ENCODE data around the gene UTP14C. TPM values are rescaled to one million over a fixed set of nuclear protein-coding genes. Genes with fewer than 3 reads are reported as not detected.

UTP14C gene
- total and polyA plus RNA-seq, 2 of the 13 experiments (the other 11 are each of a cell fraction or from before 2014, with no cell fraction given): 8.8 to 12.2 TPM

GRCh38 chr13:52011632-52012511 lies 12.6 kb upstream of the UTP14C start, which contains the start of gene ALG11 (continued):
- TF ChIP-seq ZEB1 (IDR thresholded peaks at IDR 0.05; ENCODE audit: insufficient replicate concordance, low read depth) (peak; percentile 74), FOXO1 (CRISPR knock-in tag; IDR thresholded peaks at IDR 0.05) (peak; percentile 69), TCF7 (IDR thresholded peaks at IDR 0.05; ENCODE audit: low read depth) (no peak), ZMYM2 (CRISPR knock-in tag; IDR thresholded peaks at IDR 0.05) (peak; percentile 92), ZNF333 (CRISPR knock-in tag; IDR thresholded peaks at IDR 0.05; ENCODE audit: borderline replicate concordance) (0 out of 2 replicates have a peak, but pooled peaks have one; percentile 52), GTF3A (CRISPR knock-in tag; conservative IDR thresholded peaks at IDR 0.05) (no peak; the same call in none of the 2 replicates), ZBTB42 (CRISPR knock-in tag; IDR thresholded peaks at IDR 0.05) (peak; percentile 84; the same call in 1 of the 2 replicates), SP140L (CRISPR knock-in tag; IDR thresholded peaks at IDR 0.05; ENCODE audit: borderline replicate concordance) (no peak), NFE2 (CRISPR knock-in tag; IDR thresholded peaks at IDR 0.05) (no peak), NCOR1 (IDR thresholded peaks at IDR 0.05; ENCODE audit: borderline replicate concordance, low read length) (peak; percentile 95), ZNF629 (CRISPR knock-in tag; conservative IDR thresholded peaks at IDR 0.05) (peak; percentile 67; the same call in 1 of the 2 replicates)
- TF ChIP-seq, protein P1, sequence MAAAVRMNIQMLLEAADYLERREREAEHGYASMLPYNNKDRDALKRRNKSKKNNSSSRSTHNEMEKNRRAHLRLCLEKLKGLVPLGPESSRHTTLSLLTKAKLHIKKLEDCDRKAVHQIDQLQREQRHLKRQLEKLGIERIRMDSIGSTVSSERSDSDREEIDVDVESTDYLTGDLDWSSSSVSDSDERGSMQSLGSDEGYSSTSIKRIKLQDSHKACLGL (CRISPR knock-in tag; IDR thresholded peaks at IDR 0.05): peak; percentile 85; the same call in 1 of the 2 replicates
- TF ChIP-seq, protein P2, sequence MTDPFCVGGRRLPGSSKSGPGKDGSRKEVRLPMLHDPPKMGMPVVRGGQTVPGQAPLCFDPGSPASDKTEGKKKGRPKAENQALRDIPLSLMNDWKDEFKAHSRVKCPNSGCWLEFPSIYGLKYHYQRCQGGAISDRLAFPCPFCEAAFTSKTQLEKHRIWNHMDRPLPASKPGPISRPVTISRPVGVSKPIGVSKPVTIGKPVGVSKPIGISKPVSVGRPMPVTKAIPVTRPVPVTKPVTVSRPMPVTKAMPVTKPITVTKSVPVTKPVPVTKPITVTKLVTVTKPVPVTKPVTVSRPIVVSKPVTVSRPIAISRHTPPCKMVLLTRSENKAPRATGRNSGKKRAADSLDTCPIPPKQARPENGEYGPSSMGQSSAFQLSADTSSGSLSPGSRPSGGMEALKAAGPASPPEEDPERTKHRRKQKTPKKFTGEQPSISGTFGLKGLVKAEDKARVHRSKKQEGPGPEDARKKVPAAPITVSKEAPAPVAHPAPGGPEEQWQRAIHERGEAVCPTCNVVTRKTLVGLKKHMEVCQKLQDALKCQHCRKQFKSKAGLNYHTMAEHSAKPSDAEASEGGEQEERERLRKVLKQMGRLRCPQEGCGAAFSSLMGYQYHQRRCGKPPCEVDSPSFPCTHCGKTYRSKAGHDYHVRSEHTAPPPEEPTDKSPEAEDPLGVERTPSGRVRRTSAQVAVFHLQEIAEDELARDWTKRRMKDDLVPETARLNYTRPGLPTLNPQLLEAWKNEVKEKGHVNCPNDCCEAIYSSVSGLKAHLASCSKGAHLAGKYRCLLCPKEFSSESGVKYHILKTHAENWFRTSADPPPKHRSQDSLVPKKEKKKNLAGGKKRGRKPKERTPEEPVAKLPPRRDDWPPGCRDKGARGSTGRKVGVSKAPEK (CRISPR knock-in tag; IDR thresholded peaks at IDR 0.05; ENCODE audit: borderline replicate concordance): no peak; the same call in 1 of the 2 replicates
- TF ChIP-seq, protein P3, sequence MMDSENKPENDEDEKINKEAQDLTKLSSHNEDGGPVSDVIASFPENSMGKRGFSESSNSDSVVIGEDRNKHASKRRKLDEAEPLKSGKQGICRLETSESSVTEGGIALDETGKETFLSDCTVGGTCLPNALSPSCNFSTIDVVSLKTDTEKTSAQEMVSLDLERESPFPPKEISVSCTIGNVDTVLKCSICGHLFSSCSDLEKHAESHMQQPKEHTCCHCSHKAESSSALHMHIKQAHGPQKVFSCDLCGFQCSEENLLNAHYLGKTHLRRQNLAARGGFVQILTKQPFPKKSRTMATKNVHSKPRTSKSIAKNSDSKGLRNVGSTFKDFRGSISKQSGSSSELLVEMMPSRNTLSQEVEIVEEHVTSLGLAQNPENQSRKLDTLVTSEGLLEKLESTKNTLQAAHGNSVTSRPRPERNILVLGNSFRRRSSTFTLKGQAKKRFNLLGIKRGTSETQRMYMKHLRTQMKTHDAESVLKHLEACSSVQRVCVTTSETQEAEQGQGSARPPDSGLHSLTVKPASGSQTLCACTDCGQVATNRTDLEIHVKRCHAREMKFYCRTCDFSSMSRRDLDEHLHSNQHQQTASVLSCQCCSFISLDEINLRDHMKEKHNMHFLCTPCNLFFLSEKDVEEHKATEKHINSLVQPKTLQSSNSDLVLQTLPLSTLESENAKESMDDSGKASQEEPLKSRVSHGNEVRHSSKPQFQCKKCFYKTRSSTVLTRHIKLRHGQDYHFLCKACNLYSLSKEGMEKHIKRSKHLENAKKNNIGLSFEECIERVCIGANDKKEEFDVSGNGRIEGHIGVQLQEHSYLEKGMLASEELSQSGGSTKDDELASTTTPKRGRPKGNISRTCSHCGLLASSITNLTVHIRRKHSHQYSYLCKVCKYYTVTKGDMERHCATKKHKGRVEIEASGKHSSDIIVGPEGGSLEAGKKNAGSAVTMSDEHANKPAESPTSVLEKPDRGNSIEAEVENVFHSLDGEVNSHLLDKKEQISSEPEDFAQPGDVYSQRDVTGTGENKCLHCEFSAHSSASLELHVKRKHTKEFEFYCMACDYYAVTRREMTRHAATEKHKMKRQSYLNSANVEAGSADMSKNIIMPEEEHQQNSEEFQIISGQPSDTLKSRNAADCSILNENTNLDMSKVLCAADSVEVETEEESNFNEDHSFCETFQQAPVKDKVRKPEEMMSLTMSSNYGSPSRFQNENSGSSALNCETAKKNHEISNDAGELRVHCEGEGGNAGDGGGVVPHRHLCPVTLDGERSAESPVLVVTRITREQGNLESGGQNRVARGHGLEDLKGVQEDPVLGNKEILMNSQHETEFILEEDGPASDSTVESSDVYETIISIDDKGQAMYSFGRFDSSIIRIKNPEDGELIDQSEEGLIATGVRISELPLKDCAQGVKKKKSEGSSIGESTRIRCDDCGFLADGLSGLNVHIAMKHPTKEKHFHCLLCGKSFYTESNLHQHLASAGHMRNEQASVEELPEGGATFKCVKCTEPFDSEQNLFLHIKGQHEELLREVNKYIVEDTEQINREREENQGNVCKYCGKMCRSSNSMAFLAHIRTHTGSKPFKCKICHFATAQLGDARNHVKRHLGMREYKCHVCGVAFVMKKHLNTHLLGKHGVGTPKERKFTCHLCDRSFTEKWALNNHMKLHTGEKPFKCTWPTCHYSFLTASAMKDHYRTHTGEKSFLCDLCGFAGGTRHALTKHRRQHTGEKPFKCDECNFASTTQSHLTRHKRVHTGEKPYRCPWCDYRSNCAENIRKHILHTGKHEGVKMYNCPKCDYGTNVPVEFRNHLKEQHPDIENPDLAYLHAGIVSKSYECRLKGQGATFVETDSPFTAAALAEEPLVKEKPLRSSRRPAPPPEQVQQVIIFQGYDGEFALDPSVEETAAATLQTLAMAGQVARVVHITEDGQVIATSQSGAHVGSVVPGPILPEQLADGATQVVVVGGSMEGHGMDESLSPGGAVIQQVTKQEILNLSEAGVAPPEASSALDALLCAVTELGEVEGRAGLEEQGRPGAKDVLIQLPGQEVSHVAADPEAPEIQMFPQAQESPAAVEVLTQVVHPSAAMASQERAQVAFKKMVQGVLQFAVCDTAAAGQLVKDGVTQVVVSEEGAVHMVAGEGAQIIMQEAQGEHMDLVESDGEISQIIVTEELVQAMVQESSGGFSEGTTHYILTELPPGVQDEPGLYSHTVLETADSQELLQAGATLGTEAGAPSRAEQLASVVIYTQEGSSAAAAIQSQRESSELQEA (CRISPR knock-in tag; IDR thresholded peaks at IDR 0.05; ENCODE audit: not compliant biosample characterization): peak; percentile 55
- TF ChIP-seq, protein P4, sequence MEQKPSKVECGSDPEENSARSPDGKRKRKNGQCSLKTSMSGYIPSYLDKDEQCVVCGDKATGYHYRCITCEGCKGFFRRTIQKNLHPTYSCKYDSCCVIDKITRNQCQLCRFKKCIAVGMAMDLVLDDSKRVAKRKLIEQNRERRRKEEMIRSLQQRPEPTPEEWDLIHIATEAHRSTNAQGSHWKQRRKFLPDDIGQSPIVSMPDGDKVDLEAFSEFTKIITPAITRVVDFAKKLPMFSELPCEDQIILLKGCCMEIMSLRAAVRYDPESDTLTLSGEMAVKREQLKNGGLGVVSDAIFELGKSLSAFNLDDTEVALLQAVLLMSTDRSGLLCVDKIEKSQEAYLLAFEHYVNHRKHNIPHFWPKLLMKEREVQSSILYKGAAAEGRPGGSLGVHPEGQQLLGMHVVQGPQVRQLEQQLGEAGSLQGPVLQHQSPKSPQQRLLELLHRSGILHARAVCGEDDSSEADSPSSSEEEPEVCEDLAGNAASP (CRISPR knock-in tag; IDR thresholded peaks at IDR 0.05; ENCODE audit: borderline replicate concordance): no peak
